Esophagus muscularis mucosa (tissue), 4 donors: ENCODE results near the gene PIN4. TPM values are rescaled to one million over a fixed set of nuclear protein-coding genes. Genes with fewer than 3 reads are reported as not detected.

ENCODE experiments used
- DNase-seq: peaks from one replicate; pipeline ENCODE4 v3.0.0-alpha.2; 2017; ENCODE audit errors: extremely low spot score
- H3K27ac ChIP-seq, 4 donors: fragments of 200-600 bp; sonication (generic); replicated peaks in 1 of 4; 1 replicate in 3 of 4; 2 replicates in 1 of 4; pipeline ENCODE4 v1.5.1; 2016 to 2019; ENCODE audit warnings: mild to moderate bottlenecking in 1 of 4
- H3K27me3 ChIP-seq, 4 donors: fragments of 200-600 bp; sonication (generic); one replicate each; pipeline versions ENCODE4 v1.5.1 to v1.6.0; 2016 to 2019
- H3K36me3 ChIP-seq, 4 donors: fragments of 200-600 bp; sonication (generic); one replicate each; pipeline ENCODE4 v1.5.1; 2016 to 2019
- H3K4me1 ChIP-seq, 4 donors: fragments of 200-600 bp; sonication (generic); one replicate each; pipeline ENCODE4 v1.5.1; 2016 to 2019
- H3K4me3 ChIP-seq, 4 donors: fragments of 200-600 bp; sonication (generic); 1 replicate in 2 of 4; 2 replicates in 2 of 4; pipeline ENCODE4 v1.5.1; 2016 to 2019; ENCODE audit warnings: mild to moderate bottlenecking in 4 of 4, moderate library complexity in 1 of 4
- H3K9me3 ChIP-seq, 4 donors: fragments of 200-600 bp; sonication (generic); 1 replicate in 3 of 4; 2 replicates in 1 of 4; pipeline ENCODE4 v1.5.1; 2016 to 2019
- EP300 ChIP-seq: sonication (generic); formaldehyde crosslinking; IDR thresholded peaks from one replicate; pipeline ENCODE4 v1.6.1; 2017; ENCODE audit warnings: antibody characterized with exemption
- POLR2A ChIP-seq: fragments of 450-650 bp; IDR thresholded peaks from one replicate; pipeline ENCODE4 v1.6.1; 2017; ENCODE audit warnings: antibody characterized with exemption, moderate library complexity, mild to moderate bottlenecking, low read depth
- POLR2AphosphoS5 ChIP-seq, 2 donors: sonication (generic); formaldehyde crosslinking; IDR thresholded peaks; one replicate each; pipeline ENCODE4 v1.6.1; 2017; ENCODE audit warnings: antibody characterized with exemption in 2 of 2
- WGBS: methylation state at CpG from one replicate; pipeline ENCODE4 v1.1.5; 2018; 5-methylcytosine and 5-hydroxymethylcytosine counted together
- intact Hi-C: fragments of 100-400 bp; cut with DNase I; formaldehyde crosslinking; loops from one replicate; pipeline ENCODE4 v1.15.1; 2023
- total RNA-seq, 4 donors: library from RNA; depleted of rRNA; stranded (reverse); fragments of >200 nt; gene quantifications; one replicate each; pipeline versions ENCODE4 v1.1.0 to v1.2.1, GENCODE V29; 2016
- TF ChIP-seq, protein P1 (sequence below), 3 experiments: fragments of 200-600 bp in 2 of 3; fragments of 450-650 bp in 1 of 3; sonication (generic) in 2 of 3; IDR thresholded peaks; one replicate each; pipeline ENCODE4 v1.5.1; 2017 to 2019; ENCODE audit warnings: antibody characterized with exemption in 3 of 3, mild to moderate bottlenecking in 2 of 3, moderate library complexity in 1 of 3

The PIN4 gene
- total RNA-seq, 4 donors from 2014 or later, result 6.8 to 20.4 (median 11.5) TPM

DNA sequence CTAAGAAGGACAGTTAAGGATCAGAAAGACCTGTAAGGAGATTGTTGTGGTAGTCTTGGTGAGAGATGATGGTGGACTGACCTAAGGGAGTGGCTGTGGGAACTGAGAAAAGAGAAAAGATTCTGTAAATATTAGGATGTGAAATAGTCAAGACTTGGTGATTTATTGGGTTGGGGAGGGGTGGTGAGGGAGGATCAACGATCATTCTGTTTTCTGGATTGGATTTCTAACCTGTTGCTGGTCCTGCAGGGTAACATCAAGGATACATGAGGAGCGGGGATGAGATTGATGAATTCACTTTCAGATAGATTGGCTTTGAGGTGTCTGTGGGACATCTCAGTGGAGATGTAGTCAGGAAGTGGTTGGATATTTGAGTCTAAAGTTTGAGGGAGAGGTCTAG lies 1.4 kb downstream of the PIN4 start:
- WGBS, result 88% methylated on average over 2 of the region's 2 CpGs
- peaks cover 0 to 14% (median 5%) of the 10 kb centered on the region in 4 donors for H3K36me3 ChIP-seq
- TF ChIP-seq POLR2A (no peak), EP300 (no peak), POLR2AphosphoS5 (IDR thresholded peaks at IDR 0.05) (no peak)
- TF ChIP-seq, protein P1, sequence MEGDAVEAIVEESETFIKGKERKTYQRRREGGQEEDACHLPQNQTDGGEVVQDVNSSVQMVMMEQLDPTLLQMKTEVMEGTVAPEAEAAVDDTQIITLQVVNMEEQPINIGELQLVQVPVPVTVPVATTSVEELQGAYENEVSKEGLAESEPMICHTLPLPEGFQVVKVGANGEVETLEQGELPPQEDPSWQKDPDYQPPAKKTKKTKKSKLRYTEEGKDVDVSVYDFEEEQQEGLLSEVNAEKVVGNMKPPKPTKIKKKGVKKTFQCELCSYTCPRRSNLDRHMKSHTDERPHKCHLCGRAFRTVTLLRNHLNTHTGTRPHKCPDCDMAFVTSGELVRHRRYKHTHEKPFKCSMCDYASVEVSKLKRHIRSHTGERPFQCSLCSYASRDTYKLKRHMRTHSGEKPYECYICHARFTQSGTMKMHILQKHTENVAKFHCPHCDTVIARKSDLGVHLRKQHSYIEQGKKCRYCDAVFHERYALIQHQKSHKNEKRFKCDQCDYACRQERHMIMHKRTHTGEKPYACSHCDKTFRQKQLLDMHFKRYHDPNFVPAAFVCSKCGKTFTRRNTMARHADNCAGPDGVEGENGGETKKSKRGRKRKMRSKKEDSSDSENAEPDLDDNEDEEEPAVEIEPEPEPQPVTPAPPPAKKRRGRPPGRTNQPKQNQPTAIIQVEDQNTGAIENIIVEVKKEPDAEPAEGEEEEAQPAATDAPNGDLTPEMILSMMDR (IDR thresholded peaks at IDR 0.05), result no peak
- no peak for DNase-seq
- H3K4me1 ChIP-seq, result peaks cover 6 to 20% (median 16%) of the 10 kb centered on the region in 4 donors
- intact Hi-C loops, result no loop called here
- H3K9me3 ChIP-seq, result no peaks in the 10 kb centered on the region
- H3K27me3 ChIP-seq, result no peaks in the 10 kb centered on the region
- peak overlapping the region; percentile 62 to 79 (median 68) for H3K4me3 ChIP-seq
- no peak overlapping the region for H3K27ac ChIP-seq

DNA sequence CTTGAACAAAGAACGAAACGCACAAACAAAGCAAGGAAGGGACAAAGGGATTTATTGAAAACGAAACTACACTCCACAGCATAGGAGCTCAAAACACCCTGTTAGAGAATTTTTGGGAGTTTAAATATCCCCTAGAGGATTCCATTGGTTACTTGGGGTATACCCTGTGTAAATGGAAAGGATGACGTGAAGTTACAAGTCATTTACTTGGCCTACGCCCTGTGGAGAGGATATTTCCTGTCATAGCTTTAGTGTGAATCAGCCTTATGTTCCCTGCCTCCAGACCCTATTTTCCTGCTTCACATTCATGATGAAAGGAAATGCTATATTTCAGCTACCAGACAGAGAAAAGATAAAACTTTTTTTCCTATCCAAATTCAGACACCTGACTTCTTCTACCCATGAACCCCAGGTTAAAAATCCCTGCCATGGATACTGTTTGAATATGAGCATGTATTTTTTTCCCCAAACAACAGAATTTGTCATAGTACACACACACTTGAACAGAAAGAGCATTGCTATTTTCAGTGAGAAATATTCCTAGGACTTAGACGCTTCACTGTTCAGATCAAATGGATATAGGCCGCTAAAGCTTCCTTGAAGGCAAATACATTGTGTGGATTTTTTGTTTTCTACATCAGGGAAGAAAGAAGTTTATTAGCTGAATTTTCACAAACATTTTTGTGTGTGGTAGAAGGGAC lies 20.4 kb downstream of the PIN4 start:
- WGBS, result 78% methylated on average over 7 of the region's 7 CpGs
- peaks cover 0 to 33% (median 17%) of the 10 kb centered on the region in 4 donors for H3K36me3 ChIP-seq
- H3K9me3 ChIP-seq, result no peaks in the 10 kb centered on the region
- H3K4me1 ChIP-seq, result no peaks in the 10 kb centered on the region
- H3K27ac ChIP-seq, result no peak overlapping the region
- intact Hi-C loops, result no loop called here
- TF ChIP-seq POLR2A (no peak), POLR2AphosphoS5 (IDR thresholded peaks at IDR 0.05) (no peak), EP300 (no peak)
- TF ChIP-seq, protein P1 (IDR thresholded peaks at IDR 0.05), result no peak
- no peak overlapping the region for H3K4me3 ChIP-seq
- no peaks in the 10 kb centered on the region for H3K27me3 ChIP-seq
- no peak for DNase-seq

GRCh38 chrX:72202792-72203401 lies 21.3 kb downstream of the PIN4 start:
- DNase-seq, result no peak
- TF ChIP-seq POLR2A, result no peak
- TF ChIP-seq, protein P1 (IDR thresholded peaks at IDR 0.05), result no peak
- no peak for TF ChIP-seq POLR2AphosphoS5 (IDR thresholded peaks at IDR 0.05)
- TF ChIP-seq EP300, result no peak
- Histone ChIP-seq H3K9me3 (no peaks in the 10 kb centered on the region), H3K36me3 (peaks cover 0 to 24% (median 9%) of the 10 kb centered on the region in 4 donors), H3K27ac (no peak overlapping the region), H3K27me3 (no peaks in the 10 kb centered on the region), H3K4me1 (no peaks in the 10 kb centered on the region), H3K4me3 (no peak overlapping the region)
- intact Hi-C loops, result no loop called here
- WGBS, result 60% methylated on average over 4 of the region's 4 CpGs

- 74% methylated on average over 6 of the region's 6 CpGs for WGBS
- TF ChIP-seq, protein P1 (IDR thresholded peaks at IDR 0.05), result no peak
- no peak for TF ChIP-seq POLR2AphosphoS5 (IDR thresholded peaks at IDR 0.05)
- no peak for TF ChIP-seq POLR2A
- TF ChIP-seq EP300, result no peak
- no peaks in the 10 kb centered on the region for H3K9me3 ChIP-seq
- intact Hi-C loops, result no loop called here
- H3K27ac ChIP-seq, result no peak overlapping the region
- H3K4me3 ChIP-seq, result no peak overlapping the region
- H3K36me3 ChIP-seq, result peaks cover 0 to 19% (median 7%) of the 10 kb centered on the region in 4 donors
- no peaks in the 10 kb centered on the region for H3K27me3 ChIP-seq
- no peaks in the 10 kb centered on the region for H3K4me1 ChIP-seq
- no peak for DNase-seq
These were observed 21.9 kb downstream of the PIN4 start for GRCh38 chrX:72203421-72203820.
